SKM-1 treated with dmso at 0.1 percent for 144 hours (cell line): Measurements from ENCODE around the gene TMEM187.
A peak's percentile ranks its signal among the peaks of the same experiment; 100 is the strongest.

Experiments
- DNase-seq: peaks from one replicate; lab custom pipeline; 2025; ENCODE audit not compliant: unreplicated experiment; lab: John Stamatoyannopoulos, UW

Gene TMEM187

GRCh38 chrX:153934762-153935325 lies 37.7 kb upstream of the TMEM187 start, which contains the start of gene NAA10:
TSS of gene NAA10 (minus strand) at chrX:153935037. CDS start at chrX:153934904, 133 bp downstream.
- DNase-seq: peak; percentile 44

- DNase-seq: no peak
These were observed 37.2 kb upstream of the TMEM187 start for GRCh38 chrX:153935326-153935851.

DNA sequence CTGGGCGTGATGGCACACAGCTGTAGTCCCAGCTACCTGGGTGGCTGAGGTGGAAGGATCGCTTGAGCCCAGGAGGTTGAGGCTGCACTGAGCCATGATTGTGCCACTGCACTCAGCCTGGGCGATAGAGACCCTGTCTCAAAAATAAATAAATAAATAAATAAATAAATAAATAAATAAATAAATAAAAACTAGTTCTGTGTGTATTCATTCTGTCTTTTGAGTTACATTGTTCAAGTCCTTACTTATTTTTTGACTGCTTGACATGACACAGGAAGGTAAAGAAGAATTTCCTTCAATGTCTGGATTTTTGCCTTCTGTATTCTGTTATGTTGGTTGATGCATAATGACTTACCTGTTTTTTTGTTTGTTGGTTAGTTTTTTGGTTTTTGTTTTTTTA lies 35.5 kb upstream of the TMEM187 start:
- DNase-seq: no peak

DNA sequence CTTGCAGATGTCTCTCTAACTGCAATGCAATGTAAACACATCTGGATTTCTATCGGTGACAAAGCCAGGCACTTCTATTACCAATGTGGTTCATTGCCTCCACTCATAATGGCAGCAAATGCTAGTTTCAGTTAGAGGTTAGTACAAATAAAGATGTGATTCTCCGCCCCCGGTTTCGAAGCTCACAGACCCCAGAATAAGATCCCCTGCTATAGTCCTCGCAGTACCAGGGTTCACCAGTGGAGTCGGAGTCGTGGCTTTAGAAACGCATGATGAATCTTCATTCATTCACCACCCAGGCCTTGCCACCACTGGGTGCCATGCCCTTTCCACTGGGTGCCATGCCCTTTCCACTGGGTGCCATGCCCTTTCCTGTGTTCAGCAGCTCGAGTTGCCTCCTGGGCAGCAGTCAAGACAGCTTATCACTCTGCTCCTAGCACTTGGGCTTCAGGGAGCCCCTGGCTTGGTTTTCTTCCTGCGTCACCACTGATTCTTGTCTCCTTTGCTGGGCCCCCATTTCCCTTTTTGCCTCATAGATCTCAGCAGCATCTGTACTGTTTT lies 34.2 kb upstream of the TMEM187 start:
- DNase-seq: no peak

DNA sequence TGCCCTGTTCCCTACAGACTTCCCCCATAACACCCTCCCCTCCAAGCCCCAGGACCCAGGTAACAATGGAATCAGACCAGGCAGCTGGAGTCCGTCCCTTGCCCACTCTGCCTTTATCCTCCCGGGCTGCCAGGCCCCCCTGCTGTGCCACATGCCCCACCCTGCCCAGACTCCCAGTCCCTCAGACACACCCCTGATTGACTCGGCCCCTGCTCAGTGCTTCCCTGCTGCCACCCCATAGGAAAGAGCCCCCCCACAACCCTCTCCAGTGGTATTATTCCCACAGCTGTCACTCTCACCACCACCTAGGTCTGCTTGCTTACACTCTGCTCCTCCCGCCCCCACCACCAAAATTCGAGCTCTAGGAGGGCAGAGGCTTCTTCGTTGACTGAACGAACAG lies 33.0 kb upstream of the TMEM187 start:
- no peak for DNase-seq

GRCh38 chrX:153941336-153942252 lies 31.0 kb upstream of the TMEM187 start:
- no peak for DNase-seq

- DNase-seq: no peak
These were observed 28.3 kb upstream of the TMEM187 start, which contains the start of gene RENBP for GRCh38 chrX:153944140-153944799. TSS of gene RENBP (minus strand) at chrX:153944643. CDS start at chrX:153944610, 33 bp downstream.

- DNase-seq: no peak
These were observed 27.8 kb upstream of the TMEM187 start for GRCh38 chrX:153944800-153945150.

DNA sequence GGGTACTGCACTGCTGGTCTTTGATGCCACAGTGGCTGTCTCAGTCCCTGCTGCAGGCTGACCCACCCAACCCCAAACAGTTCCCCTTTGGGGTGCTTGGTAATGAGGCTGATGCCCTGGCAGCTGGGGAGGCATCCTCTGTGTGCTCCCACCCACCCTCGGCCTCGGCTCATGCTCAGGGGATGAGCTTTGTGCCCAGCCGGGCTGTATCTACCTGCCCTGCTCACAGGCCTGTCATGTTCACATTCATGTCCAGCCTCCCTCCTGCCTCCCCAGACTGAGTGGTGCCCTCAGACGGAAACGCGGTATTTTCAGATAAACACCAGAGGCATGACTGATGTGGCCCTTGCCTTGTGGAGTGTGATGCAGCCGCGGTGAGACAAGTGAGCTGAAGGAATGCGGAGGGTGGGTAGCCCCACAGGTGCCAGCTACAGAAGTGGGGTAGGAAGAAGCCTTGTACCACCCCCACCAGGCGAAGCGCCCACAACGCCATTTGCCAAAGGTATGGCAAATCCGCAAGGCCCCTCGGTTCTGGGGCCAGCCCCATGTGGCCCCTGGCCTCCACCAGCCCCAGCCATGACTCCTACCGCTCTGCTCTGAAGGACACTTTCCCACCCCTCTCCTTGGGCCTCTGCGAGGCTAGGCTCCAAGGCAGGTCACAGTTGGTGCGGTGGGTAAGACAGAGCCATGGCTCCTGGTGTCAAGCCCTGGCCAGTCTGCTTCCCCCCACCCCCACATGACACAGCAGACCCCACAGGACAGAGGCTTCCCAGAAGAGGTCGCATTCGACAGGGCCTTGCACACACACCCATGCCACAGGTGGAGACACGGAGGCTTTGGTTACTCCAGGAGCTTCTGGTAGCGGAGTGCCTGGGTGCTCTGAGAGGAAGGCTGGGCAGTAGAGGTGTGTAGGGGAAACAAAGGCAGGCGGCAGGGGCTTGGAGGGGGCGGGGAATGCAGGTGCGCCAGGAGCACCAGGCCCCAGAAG lies 26.3 kb upstream of the TMEM187 start:
- no peak for DNase-seq

GRCh38 chrX:153947009-153947769 lies 25.4 kb upstream of the TMEM187 start:
- peak; percentile 60 for DNase-seq

- no peak for DNase-seq
These were observed 24.5 kb upstream of the TMEM187 start for GRCh38 chrX:153948002-153948466.

DNA sequence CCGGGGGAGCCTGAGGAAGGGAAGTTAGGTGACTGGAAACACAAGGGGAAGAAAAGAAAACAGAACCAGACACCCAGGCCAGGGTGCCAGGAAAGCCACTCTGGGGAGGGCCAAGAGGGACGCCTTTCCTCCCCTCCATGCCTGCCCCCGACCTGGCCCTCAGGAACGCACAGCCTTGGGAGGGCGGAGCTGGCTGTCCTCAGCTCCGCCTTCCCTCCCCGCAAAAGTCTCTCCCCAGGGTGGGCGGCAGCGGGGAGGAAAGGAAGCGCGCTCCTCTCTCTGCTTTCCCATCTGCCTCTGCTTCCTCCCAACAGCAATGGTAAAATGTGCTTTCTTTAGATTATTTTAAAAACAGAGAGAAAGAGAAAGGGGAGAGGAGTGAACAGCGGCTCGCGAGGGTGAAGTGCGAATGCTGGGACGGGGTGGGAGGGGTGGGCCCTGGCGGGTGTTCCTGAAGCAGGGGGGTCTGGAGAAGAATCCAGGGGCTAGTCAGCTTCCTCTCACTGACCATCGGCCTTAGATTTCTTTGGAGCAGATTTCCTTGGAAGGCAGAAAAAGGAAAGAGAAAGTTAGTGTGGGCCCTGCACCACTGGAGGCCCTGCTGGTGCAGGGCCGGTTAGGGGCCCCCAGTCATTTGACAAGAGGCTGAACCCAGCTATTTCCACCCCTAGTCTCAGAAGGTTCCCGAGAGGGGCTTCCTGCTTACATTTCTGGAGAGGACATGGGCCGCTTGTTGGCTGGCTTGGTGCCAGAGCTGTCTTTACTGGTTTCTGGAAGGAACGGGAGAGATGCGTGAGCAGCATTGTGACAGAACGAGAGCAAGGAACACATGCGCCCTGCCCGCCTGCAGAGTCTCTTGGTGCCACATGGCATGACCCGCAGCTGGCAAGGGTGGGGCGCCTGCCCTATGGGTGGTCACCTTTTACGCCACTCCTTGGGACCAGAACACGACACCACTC lies 23.4 kb upstream of the TMEM187 start:
- no peak for DNase-seq

- DNase-seq: no peak
These were observed 22.4 kb upstream of the TMEM187 start for GRCh38 chrX:153950127-153950526.

DNA sequence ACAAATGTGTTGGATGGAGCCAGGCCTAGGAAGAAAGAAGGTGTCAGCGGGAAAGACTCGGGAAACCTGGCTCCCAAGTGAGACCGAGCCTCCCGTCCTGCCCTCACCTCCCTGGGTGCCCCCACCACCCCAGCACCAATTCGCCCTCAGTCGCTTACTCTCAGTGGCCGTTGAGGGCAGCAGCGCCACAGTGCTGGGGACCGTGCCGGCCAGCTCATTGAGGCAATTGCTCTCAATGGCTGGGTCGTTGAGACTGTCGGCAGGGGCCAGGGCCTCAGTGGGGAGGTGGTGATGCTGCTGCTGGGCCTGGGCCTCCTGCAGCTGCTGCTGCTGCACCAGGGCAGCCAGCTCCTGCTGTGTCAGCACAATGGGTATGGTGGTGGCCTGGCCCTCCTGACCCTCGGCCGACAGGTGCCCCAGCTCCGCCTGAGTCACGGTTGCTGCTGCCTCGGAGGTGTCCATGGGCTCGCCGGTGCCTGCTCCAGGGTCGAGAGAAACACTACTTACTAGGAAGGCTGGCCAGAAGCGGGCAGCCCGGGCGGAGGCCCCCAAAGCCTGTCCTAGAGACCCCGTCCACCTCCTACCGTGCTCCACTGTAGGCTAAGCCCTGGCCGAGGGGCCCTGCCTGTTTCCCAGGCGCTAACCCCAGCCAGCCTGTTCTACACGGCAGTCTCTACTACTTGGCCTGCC lies 20.7 kb upstream of the TMEM187 start:
- no peak for DNase-seq

- no peak for DNase-seq
These were observed 20.1 kb upstream of the TMEM187 start for GRCh38 chrX:153952373-153953026.

GRCh38 chrX:153953342-153953830 lies 19.2 kb upstream of the TMEM187 start:
- DNase-seq: no peak
